Esophagus squamous epithelium (tissue), 5 donors: Measurements from ENCODE around the gene SFMBT1. TPM values are rescaled to one million over a fixed set of nuclear protein-coding genes. Genes with fewer than 3 reads are reported as not detected.

Source experiments
- DNase-seq: peaks from one replicate; lab custom pipeline; 2025; lab: John Stamatoyannopoulos, UW
- H3K27ac ChIP-seq, 4 donors: fragments of 200-600 bp; sonication (generic); one replicate each; pipeline ENCODE4 v1.5.1; 2016 to 2019; ENCODE audit warnings: mild to moderate bottlenecking in 1 of 4
- H3K27me3 ChIP-seq, 4 donors: fragments of 200-600 bp; sonication (generic); 1 replicate in 3 of 4; 2 replicates in 1 of 4; pipeline versions ENCODE4 v1.5.1 to v1.6.0; 2017 to 2021; ENCODE audit warnings: antibody characterized with exemption in 1 of 4
- H3K36me3 ChIP-seq, 3 donors: fragments of 200-600 bp; sonication (generic); one replicate each; pipeline ENCODE4 v1.5.1; 2016 to 2019
- H3K4me1 ChIP-seq, 3 donors: fragments of 200-600 bp; sonication (generic); one replicate each; pipeline ENCODE4 v1.5.1; 2017 to 2019
- H3K4me3 ChIP-seq, 4 donors: fragments of 200-600 bp; sonication (generic); 1 replicate in 3 of 4; 2 replicates in 1 of 4; pipeline ENCODE4 v1.5.1; 2016 to 2019; ENCODE audit warnings: mild to moderate bottlenecking in 2 of 4, moderate library complexity in 1 of 4
- H3K9me3 ChIP-seq, 3 donors: fragments of 200-600 bp; sonication (generic); one replicate each; pipeline ENCODE4 v1.5.1; 2016 to 2019
- CTCF ChIP-seq, 6 experiments: fragments of 450-650 bp in 4 of 6; fragments of 200-600 bp in 2 of 6; sonication (generic) in 2 of 6; IDR thresholded peaks; one replicate each; pipeline ENCODE4 v1.5.1; 2016 to 2019; ENCODE audit warnings: antibody characterized with exemption in 6 of 6, mild to moderate bottlenecking in 4 of 6, moderate library complexity in 4 of 6
- POLR2A ChIP-seq, 4 donors: fragments of 450-650 bp; IDR thresholded peaks; one replicate each; pipeline ENCODE4 v1.6.1; 2017; ENCODE audit warnings: antibody characterized with exemption in 4 of 4, mild to moderate bottlenecking in 4 of 4, moderate library complexity in 3 of 4
- WGBS, 2 donors: methylation state at CpG; one replicate each; pipeline ENCODE4 v1.1.5; 2018; 5-methylcytosine and 5-hydroxymethylcytosine counted together
- intact Hi-C: fragments of 100-400 bp; cut with DNase I; formaldehyde crosslinking; loops from one replicate; pipeline ENCODE4 v1.15.0; 2022
- total RNA-seq, 4 donors: library from RNA; depleted of rRNA; stranded (reverse); fragments of >200 nt; gene quantifications; one replicate each; pipeline ENCODE4 v1.1.0, GENCODE V29; 2016
- donor health status: DM: yes; HTN: yes; CAD: no.

SFMBT1 gene
- total RNA-seq, 4 donors from 2014 or later = 6.6 to 26.7 (median 9.4) TPM

GRCh38 chr3:53024315-53024714 is 21.6 kb downstream of the SFMBT1 start:
- Histone ChIP-seq H3K27me3 (no peaks in the 10 kb centered on the region), H3K4me3 (no peak overlapping the region), H3K4me1 (peaks cover 0 to 8% (median 0%) of the 10 kb centered on the region in 3 donors), H3K27ac (no peak overlapping the region), H3K36me3 (no peaks in the 10 kb centered on the region), H3K9me3 (no peaks in the 10 kb centered on the region)
- 89 to 93% methylated on average over 6 of the region's 6 CpGs for WGBS, 2 donors
- intact Hi-C loops = no loop called here
- DNase-seq = no peak
- no peak for TF ChIP-seq POLR2A (IDR thresholded peaks at IDR 0.05)
- TF ChIP-seq CTCF (IDR thresholded peaks at IDR 0.05) = no peak

GRCh38 chr3:53023072-53023823 is 22.6 kb downstream of the SFMBT1 start:
- DNase-seq = no peak
- intact Hi-C loops = no loop called here
- H3K36me3 ChIP-seq = no peaks in the 10 kb centered on the region
- no peaks in the 10 kb centered on the region for H3K27me3 ChIP-seq
- WGBS, 2 donors = 82 to 90% methylated on average over 4 of the region's 4 CpGs
- no peaks in the 10 kb centered on the region for H3K9me3 ChIP-seq
- no peak overlapping the region for H3K27ac ChIP-seq
- no peak overlapping the region for H3K4me3 ChIP-seq
- H3K4me1 ChIP-seq = peaks cover 0 to 8% (median 0%) of the 10 kb centered on the region in 3 donors
- no peak for TF ChIP-seq POLR2A (IDR thresholded peaks at IDR 0.05)
- no peak for TF ChIP-seq CTCF (IDR thresholded peaks at IDR 0.05)

- Histone ChIP-seq H3K4me3 (no peak overlapping the region), H3K27me3 (no peaks in the 10 kb centered on the region), H3K9me3 (no peaks in the 10 kb centered on the region), H3K36me3 (no peaks in the 10 kb centered on the region), H3K27ac (no peak overlapping the region), H3K4me1 (peaks cover 0 to 8% (median 0%) of the 10 kb centered on the region in 3 donors)
- intact Hi-C loops = no loop called here
- DNase-seq = no peak
- TF ChIP-seq POLR2A (IDR thresholded peaks at IDR 0.05) (no peak), CTCF (IDR thresholded peaks at IDR 0.05) (no peak)
- 86 to 93% methylated on average over 3 of the region's 3 CpGs for WGBS, 2 donors
Observed at GRCh38 chr3:53022647-53023046, 23.2 kb downstream of the SFMBT1 start.

GRCh38 chr3:53016236-53016635 is 29.6 kb downstream of the SFMBT1 start:
- TF ChIP-seq CTCF (IDR thresholded peaks at IDR 0.05) = no peak
- TF ChIP-seq POLR2A (IDR thresholded peaks at IDR 0.05) = no peak
- H3K27me3 ChIP-seq = no peaks in the 10 kb centered on the region
- intact Hi-C loops = no loop called here
- peaks cover 0 to 5% (median 0%) of the 10 kb centered on the region in 3 donors for H3K4me1 ChIP-seq
- H3K9me3 ChIP-seq = no peaks in the 10 kb centered on the region
- peaks cover 0 to 4% (median 0%) of the 10 kb centered on the region in 3 donors for H3K36me3 ChIP-seq
- no peak overlapping the region for H3K4me3 ChIP-seq
- DNase-seq = no peak
- H3K27ac ChIP-seq = no peak overlapping the region
- WGBS, 2 donors = 89 to 93% methylated on average over 5 of the region's 5 CpGs

- H3K4me3 ChIP-seq = no peak overlapping the region
- H3K27ac ChIP-seq = no peak overlapping the region
- no peaks in the 10 kb centered on the region for H3K4me1 ChIP-seq
- TF ChIP-seq POLR2A (IDR thresholded peaks at IDR 0.05) (no peak), CTCF (IDR thresholded peaks at IDR 0.05) (no peak)
- 66 to 70% methylated on average over 3 of the region's 3 CpGs for WGBS, 2 donors
- no peaks in the 10 kb centered on the region for H3K27me3 ChIP-seq
- DNase-seq = no peak
- peaks cover 0 to 4% (median 0%) of the 10 kb centered on the region in 3 donors for H3K36me3 ChIP-seq
- intact Hi-C loops = no loop called here
- H3K9me3 ChIP-seq = no peaks in the 10 kb centered on the region
Observed at GRCh38 chr3:53011324-53011723, 34.5 kb downstream of the SFMBT1 start.
